Neural cell (in vitro differentiated cells): ENCODE data around the gene TECPR2. TPM values are rescaled to one million over a fixed set of nuclear protein-coding genes. Genes with fewer than 3 reads are reported as not detected.

ENCODE experiments used
- H2AFZ ChIP-seq: fragments of 200-600, 300-800 bp; sonication (generic), shearing (Covaris generic); 2 replicates; pipeline ENCODE4 v1.6.0; 2014; ENCODE audit warnings: low read depth, mild to moderate bottlenecking, antibody characterized with exemption, low read length, moderate library complexity
- H3F3A ChIP-seq: fragments of 200-600 bp; shearing (Covaris generic); 2 replicates; pipeline ENCODE4 v1.6.1; 2016; ENCODE audit warnings: mild to moderate bottlenecking, moderate library complexity, mixed read lengths, antibody characterized with exemption, low read length; ENCODE audit not compliant: insufficient read depth, poor library complexity, severe bottlenecking
- H3K27ac ChIP-seq: fragments of 200-600, 300-800 bp; sonication (generic), shearing (Covaris generic); 2 replicates; pipeline ENCODE4 v1.5.1; 2014; ENCODE audit warnings: mild to moderate bottlenecking, low read length, moderate library complexity
- H3K27me3 ChIP-seq: fragments of 300-800, 200-600 bp; sonication (generic), shearing (Covaris generic); 2 replicates; pipeline ENCODE4 v1.6.0; 2014; ENCODE audit warnings: mild to moderate bottlenecking, low read depth, low read length, moderate library complexity; ENCODE audit not compliant: insufficient read depth
- H3K36me3 ChIP-seq: fragments of 300-800, 200-600 bp; sonication (generic), shearing (Covaris generic); 2 replicates; pipeline ENCODE4 v1.5.1; 2014; ENCODE audit warnings: mild to moderate bottlenecking, antibody characterized with exemption, low read length, moderate library complexity; ENCODE audit not compliant: insufficient read depth
- H3K4me2 ChIP-seq: fragments of 300-800, 200-600 bp; sonication (generic), shearing (Covaris generic); 2 replicates; pipeline ENCODE4 v1.6.0; 2014; ENCODE audit warnings: mild to moderate bottlenecking, low read length
- H3K4me3 ChIP-seq: fragments of 300-800, 200-600 bp; sonication (generic), shearing (Covaris generic); 2 replicates; pipeline ENCODE4 v1.5.1; 2014; ENCODE audit warnings: mild to moderate bottlenecking, low read length, moderate library complexity
- H3K79me2 ChIP-seq: fragments of 200-600 bp; shearing (Covaris generic); replicated peaks from 2 replicates; pipeline ENCODE4 v1.6.0; 2014; ENCODE audit warnings: mild to moderate bottlenecking, low read length, moderate library complexity; ENCODE audit not compliant: insufficient read depth
- H3K9ac ChIP-seq: fragments of 300-800, 200-600 bp; sonication (generic), shearing (Covaris generic); 2 replicates; pipeline ENCODE4 v1.6.1; 2016; ENCODE audit warnings: mild to moderate bottlenecking, low read length, mixed read lengths
- H3K9me2 ChIP-seq: fragments of 200-600 bp; shearing (Covaris generic); 2 replicates; pipeline ENCODE4 v1.6.1; 2016; ENCODE audit warnings: mild to moderate bottlenecking, low read length, mixed read lengths; ENCODE audit not compliant: insufficient read depth
- H3K9me3 ChIP-seq: fragments of 200-600, 300-800 bp; sonication (generic), shearing (Covaris generic); 2 replicates; pipeline ENCODE4 v1.6.1; 2016; ENCODE audit warnings: mild to moderate bottlenecking, mixed run types, low read length, moderate library complexity, mixed read lengths
- H4K20me1 ChIP-seq: fragments of 200-600 bp; shearing (Covaris generic); 2 replicates; pipeline ENCODE4 v1.6.1; 2016; ENCODE audit warnings: mild to moderate bottlenecking, mixed run types; ENCODE audit not compliant: insufficient read depth
- EP300 ChIP-seq: fragments of 450-650 bp; conservative IDR thresholded peaks from 2 replicates; pipeline ENCODE4 v1.6.1; 2014; ENCODE audit warnings: antibody characterized with exemption, mild to moderate bottlenecking, moderate library complexity; ENCODE audit not compliant: poor library complexity, severe bottlenecking
- EZH2 ChIP-seq: fragments of 200-600, 300-800 bp; shearing (Covaris generic), sonication (generic); IDR thresholded peaks from 2 replicates; pipeline ENCODE4 v1.6.1; 2014; ENCODE audit warnings: antibody characterized with exemption, low read length, borderline replicate concordance, mild to moderate bottlenecking; ENCODE audit not compliant: insufficient read depth, poor library complexity, severe bottlenecking
- MXI1 ChIP-seq: fragments of 450-650 bp; conservative IDR thresholded peaks from 2 replicates; pipeline ENCODE4 v1.6.1; 2014; ENCODE audit warnings: antibody characterized with exemption, mild to moderate bottlenecking; ENCODE audit not compliant: poor library complexity, severe bottlenecking
- POLR2AphosphoS5 ChIP-seq: IDR thresholded peaks from 2 replicates; pipeline ENCODE4 v1.6.1; 2012
- RAD21 ChIP-seq: fragments of 450-650 bp; conservative IDR thresholded peaks from 2 replicates; pipeline ENCODE4 v1.6.1; 2014; ENCODE audit warnings: antibody characterized with exemption, mild to moderate bottlenecking, moderate library complexity
- SMC3 ChIP-seq: fragments of 450-650 bp; conservative IDR thresholded peaks from 2 replicates; pipeline ENCODE4 v1.6.1; 2014; ENCODE audit warnings: antibody characterized with exemption, mild to moderate bottlenecking, moderate library complexity; ENCODE audit not compliant: poor library complexity
- TAF1 ChIP-seq: IDR thresholded peaks from 2 replicates; pipeline ENCODE4 v1.6.1; 2012; ENCODE audit warnings: low read depth
- polyA plus RNA-seq: library from polyadenylated mRNA; depleted of rRNA; stranded (reverse); fragments of >200 nt; gene quantifications from 2 replicates; pipeline ENCODE4 v1.2.3, GENCODE V29; 2014
- TF ChIP-seq, protein P1 (sequence below): fragments of 450-650 bp; IDR thresholded peaks from 2 replicates; pipeline ENCODE4 v1.5.1; 2014; ENCODE audit warnings: antibody characterized with exemption, mild to moderate bottlenecking, moderate library complexity; ENCODE audit not compliant: poor library complexity, severe bottlenecking
- TF ChIP-seq, protein P2 (sequence below): IDR thresholded peaks from 2 replicates; pipeline ENCODE4 v1.6.1; 2012; ENCODE audit warnings: borderline replicate concordance

The TECPR2 gene
- polyA plus RNA-seq, 1 donor from 2014 or later = 7.0 TPM

DNA sequence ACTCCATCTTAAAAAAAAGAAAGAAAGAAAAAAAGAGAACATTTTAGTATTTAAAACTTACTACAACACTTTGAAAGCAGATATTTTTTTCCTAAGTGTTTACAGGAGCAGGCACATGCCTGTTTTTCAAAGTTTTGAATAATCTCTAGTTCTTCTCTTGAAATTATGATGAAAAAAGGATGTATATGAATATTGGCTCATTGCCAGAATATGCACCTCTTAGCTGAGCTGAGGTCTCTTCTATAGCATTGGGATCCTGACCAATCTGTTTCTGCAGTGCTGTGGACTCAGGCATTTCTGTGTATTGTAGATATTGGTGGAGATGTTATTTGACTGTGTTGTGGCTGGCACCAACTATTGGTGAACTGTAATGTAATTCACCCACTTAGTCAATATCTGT lies 15.0 kb downstream of the TECPR2 start:
- no peaks in the 10 kb centered on the region for H3K27me3 ChIP-seq
- H3K27ac ChIP-seq = no peak overlapping the region
- no peaks in the 10 kb centered on the region for H3K79me2 ChIP-seq
- H2AFZ ChIP-seq = no peak overlapping the region
- no peaks in the 10 kb centered on the region for H3F3A ChIP-seq
- no peak overlapping the region for H3K4me2 ChIP-seq
- H3K9me3 ChIP-seq = no peaks in the 10 kb centered on the region
- H3K9me2 ChIP-seq = no peaks in the 10 kb centered on the region
- no peak overlapping the region for H3K9ac ChIP-seq
- H3K36me3 ChIP-seq = peaks cover 4% of the 10 kb centered on the region
- H4K20me1 ChIP-seq = no peaks in the 10 kb centered on the region
- no peak overlapping the region for H3K4me3 ChIP-seq
- no peak for TF ChIP-seq RAD21
- TF ChIP-seq, protein P1, sequence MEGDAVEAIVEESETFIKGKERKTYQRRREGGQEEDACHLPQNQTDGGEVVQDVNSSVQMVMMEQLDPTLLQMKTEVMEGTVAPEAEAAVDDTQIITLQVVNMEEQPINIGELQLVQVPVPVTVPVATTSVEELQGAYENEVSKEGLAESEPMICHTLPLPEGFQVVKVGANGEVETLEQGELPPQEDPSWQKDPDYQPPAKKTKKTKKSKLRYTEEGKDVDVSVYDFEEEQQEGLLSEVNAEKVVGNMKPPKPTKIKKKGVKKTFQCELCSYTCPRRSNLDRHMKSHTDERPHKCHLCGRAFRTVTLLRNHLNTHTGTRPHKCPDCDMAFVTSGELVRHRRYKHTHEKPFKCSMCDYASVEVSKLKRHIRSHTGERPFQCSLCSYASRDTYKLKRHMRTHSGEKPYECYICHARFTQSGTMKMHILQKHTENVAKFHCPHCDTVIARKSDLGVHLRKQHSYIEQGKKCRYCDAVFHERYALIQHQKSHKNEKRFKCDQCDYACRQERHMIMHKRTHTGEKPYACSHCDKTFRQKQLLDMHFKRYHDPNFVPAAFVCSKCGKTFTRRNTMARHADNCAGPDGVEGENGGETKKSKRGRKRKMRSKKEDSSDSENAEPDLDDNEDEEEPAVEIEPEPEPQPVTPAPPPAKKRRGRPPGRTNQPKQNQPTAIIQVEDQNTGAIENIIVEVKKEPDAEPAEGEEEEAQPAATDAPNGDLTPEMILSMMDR = no peak
- no peak for TF ChIP-seq SMC3
- TF ChIP-seq EP300 = no peak
- TF ChIP-seq MXI1 = no peak
- no peak for TF ChIP-seq POLR2AphosphoS5
- TF ChIP-seq EZH2 = no peak
- TF ChIP-seq TAF1 = no peak
- TF ChIP-seq, protein P2, sequence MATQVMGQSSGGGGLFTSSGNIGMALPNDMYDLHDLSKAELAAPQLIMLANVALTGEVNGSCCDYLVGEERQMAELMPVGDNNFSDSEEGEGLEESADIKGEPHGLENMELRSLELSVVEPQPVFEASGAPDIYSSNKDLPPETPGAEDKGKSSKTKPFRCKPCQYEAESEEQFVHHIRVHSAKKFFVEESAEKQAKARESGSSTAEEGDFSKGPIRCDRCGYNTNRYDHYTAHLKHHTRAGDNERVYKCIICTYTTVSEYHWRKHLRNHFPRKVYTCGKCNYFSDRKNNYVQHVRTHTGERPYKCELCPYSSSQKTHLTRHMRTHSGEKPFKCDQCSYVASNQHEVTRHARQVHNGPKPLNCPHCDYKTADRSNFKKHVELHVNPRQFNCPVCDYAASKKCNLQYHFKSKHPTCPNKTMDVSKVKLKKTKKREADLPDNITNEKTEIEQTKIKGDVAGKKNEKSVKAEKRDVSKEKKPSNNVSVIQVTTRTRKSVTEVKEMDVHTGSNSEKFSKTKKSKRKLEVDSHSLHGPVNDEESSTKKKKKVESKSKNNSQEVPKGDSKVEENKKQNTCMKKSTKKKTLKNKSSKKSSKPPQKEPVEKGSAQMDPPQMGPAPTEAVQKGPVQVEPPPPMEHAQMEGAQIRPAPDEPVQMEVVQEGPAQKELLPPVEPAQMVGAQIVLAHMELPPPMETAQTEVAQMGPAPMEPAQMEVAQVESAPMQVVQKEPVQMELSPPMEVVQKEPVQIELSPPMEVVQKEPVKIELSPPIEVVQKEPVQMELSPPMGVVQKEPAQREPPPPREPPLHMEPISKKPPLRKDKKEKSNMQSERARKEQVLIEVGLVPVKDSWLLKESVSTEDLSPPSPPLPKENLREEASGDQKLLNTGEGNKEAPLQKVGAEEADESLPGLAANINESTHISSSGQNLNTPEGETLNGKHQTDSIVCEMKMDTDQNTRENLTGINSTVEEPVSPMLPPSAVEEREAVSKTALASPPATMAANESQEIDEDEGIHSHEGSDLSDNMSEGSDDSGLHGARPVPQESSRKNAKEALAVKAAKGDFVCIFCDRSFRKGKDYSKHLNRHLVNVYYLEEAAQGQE = no peak

DNA sequence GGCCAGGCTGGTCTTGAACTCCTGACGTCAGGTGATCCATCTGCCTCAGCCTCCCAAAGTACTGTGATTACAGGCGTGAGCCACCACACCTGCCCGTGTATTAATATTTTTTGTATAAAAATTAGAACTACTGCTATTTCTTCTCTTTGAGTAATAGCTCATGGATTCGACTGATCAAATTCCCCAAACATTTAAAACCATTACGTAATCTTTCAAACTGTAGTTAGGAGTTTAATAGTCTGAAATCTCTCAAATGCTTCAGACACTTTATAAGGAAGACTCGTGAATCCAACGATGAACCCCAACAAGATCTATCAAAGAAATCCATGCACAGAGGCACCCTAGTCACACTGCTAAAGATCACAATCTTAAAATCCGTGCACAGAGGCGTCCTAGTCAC lies 16.1 kb downstream of the TECPR2 start:
- peaks cover 4% of the 10 kb centered on the region for H3K36me3 ChIP-seq
- no peaks in the 10 kb centered on the region for H3K79me2 ChIP-seq
- H3K27ac ChIP-seq = no peak overlapping the region
- no peak for TF ChIP-seq RAD21
- TF ChIP-seq EP300 = no peak
- TF ChIP-seq, protein P1 = no peak
- no peak overlapping the region for H2AFZ ChIP-seq
- no peaks in the 10 kb centered on the region for H3K27me3 ChIP-seq
- H3K9me3 ChIP-seq = no peaks in the 10 kb centered on the region
- no peaks in the 10 kb centered on the region for H3K9me2 ChIP-seq
- H4K20me1 ChIP-seq = no peaks in the 10 kb centered on the region
- no peaks in the 10 kb centered on the region for H3F3A ChIP-seq
- no peak overlapping the region for H3K4me2 ChIP-seq
- H3K9ac ChIP-seq = no peak overlapping the region
- H3K4me3 ChIP-seq = no peak overlapping the region
